Measurements from ENCODE around the gene GNG5.
"Not testable (repeated sequence)": the region's sequence is repeated elsewhere in the genome, so short reads cannot be mapped to it uniquely, and the experiment has no call there.

Gene GNG5

DNA sequence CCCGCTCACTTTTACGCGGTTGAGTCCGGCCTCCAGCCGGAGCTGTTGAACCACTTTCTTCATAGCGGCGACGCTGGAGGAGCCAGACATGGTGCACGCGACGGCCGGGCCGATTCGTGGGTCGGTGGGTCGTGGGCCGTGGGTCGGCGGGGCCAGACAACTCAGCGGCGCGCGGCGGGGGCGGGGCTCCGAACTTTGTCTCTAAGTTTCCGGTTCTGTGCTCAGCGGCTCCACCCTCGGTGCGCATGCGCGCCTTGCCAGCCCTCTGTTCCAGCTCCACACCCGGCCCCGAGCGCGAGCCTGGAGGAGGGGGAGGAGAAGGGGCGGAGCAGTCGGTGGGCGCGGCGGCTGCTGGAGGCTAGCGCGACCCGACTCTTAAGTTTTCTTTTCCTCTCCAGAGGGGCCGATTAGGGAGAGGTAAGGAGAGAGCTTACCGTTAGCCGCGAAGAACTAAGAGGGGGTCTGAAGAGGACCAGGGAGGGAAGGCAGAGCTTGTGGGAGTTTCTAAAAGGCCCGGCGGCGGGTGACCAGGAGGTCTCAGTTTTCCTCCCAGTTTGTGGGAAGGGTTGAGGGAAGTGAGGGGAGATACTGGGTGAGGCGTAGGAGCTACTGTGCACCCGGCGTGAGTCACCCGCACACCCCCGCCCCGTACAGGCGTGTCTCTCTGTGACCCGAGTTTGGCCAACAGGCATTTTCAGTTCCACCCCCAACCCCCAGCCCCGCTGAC, at the start of gene GNG5, which contains the start of gene SPATA1:
Gene GNG5, minus strand, starts transcription at position 580 of the 727 bp plus-strand sequence. Its CDS starts 490 bp downstream, at position 90.
Gene SPATA1, plus strand, starts transcription at position 385 of the 727 bp plus-strand sequence. CDS start 9,974 bp downstream, outside the sequence.
- DNase-seq (ENCODE audit: low spot score): peak; percentile 96

DNA sequence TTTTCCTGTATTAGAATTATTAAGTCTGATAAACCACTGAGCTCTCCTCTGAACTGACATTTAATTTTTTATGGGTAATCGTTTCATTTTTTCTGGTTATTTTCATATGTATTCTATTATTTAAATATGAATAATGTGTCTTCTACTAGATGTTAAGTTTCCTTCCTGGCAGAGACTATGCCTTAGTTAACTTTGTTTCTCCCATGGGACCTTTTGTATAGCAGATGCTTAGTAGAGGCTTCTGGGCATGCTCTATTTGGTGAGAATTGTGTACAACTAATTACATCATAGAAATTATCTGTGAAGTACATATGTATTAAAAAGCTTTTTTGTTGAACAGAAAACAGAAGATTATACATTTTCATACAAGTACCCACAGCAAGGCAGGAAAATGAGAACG, 44.4 kb upstream of the GNG5 start:
- DNase-seq (ENCODE audit: low spot score): no peak

DNA sequence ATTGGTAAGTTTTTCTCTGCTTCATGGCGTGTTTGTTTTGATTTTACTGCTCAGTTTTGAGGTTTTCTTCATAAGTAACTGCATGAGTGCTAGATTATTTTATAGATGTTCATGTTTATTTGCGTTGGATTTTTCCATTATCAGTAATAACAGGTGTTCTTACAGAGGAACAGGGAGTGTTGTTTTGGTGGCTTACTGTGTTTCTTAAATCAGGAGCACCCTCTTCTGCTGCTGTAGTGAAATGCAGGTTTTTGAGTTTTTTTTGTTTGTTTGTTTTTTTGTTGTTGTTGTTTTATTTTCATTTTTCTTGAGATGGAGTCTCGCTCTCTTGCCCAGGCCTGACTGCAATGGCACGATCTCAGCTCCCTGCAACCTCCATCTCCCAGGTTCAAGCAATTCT, 35.3 kb upstream of the GNG5 start:
- no peak for DNase-seq (ENCODE audit: low spot score)

DNA sequence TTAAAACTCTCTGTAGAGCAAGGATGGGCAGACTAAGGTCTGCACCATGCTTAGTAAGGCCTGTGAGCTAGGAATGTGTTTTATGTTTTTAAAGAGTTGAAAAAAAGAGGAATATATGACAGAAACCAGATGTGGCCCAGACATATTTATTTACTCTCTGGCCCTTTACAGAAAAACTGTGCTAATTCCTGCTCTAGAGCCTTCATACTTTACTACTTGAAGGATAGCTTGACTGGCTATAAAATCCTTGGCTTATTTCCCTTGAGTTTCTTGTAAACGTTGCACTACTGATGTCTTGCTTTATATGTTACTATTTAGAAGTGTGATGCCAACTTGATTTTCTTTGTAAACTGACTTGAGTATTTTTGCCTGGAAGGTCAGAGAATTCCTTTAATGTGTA, 34.4 kb upstream of the GNG5 start:
- no peak for DNase-seq (ENCODE audit: low spot score)

DNA sequence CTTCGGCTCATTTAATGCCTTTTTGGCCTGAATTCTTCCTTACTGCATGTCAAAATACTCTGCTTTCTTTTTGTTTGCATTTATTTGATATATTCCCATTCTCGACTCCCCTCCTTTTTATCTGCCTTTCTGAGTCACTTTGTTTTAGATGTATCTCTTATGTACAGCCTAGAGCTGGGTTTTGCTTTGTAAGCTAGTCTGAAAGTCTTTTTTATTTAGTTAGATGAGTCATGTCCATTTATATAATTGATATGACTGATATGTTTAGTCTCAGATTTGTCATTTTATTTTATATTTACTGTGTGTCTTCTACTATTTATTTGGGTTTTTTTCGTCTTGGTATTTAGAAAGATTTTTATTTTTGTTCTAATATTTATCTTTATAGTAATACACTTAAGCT, 33.6 kb upstream of the GNG5 start:
- DNase-seq (ENCODE audit: low spot score): no peak

DNA sequence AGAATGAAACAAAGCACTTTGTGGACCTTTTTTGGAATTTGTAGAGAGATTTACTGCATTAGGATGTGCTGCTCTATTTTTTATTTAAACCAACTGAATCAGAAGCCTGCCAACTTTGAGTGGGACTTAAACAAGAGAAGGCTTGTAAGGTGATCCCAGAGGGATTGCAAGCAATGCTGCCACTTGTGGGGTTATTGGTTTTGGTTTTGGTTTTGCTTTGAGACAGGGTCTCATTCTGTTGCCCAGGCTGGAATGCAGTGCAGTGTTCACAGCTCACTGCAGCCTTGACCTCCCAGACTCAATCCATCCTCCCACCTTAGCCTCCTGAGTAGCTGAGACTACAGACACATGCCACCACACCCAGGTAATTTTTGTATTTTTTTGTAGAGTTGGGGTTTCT, 32.2 kb upstream of the GNG5 start:
- DNase-seq (ENCODE audit: low spot score): no peak

DNA sequence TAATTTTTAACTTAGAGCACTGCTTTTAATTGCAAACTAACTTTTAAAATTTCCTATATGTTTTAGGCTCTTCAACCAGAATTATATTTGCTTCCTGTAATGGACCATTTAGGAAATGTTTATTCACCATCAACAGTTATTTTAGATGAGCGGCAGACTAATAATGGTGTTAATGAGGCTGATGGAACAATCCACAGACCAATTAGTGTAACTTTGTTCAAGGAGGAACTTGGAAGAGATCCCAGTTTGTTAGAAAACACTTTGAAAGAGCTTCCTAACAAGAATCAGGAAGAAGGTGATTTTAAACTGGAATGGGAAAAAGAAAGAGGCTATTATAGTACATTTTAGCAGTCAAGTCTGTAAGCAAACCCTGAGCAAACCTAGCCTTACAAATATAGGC, 19.4 kb upstream of the GNG5 start:
- no peak for DNase-seq (ENCODE audit: low spot score)

DNA sequence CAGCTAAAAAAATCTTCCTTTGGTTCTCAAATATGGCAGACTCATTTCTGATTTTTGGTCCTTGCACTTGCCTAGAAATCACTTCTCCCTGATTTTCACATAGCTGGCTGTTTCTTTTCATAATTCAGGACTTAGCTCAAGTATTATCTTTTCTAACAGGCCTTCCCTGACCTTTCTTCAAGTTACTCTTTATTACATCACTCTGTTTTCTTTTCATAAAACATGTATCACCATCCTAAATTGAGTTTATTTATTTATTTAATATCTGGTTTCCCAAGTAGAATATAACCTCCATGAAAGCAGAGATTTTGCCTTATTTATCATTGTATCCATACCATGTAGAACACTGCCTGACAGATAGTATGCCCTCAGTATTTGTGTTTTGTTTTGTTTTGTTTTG, 18.2 kb upstream of the GNG5 start:
- no peak for DNase-seq (ENCODE audit: low spot score)

DNA sequence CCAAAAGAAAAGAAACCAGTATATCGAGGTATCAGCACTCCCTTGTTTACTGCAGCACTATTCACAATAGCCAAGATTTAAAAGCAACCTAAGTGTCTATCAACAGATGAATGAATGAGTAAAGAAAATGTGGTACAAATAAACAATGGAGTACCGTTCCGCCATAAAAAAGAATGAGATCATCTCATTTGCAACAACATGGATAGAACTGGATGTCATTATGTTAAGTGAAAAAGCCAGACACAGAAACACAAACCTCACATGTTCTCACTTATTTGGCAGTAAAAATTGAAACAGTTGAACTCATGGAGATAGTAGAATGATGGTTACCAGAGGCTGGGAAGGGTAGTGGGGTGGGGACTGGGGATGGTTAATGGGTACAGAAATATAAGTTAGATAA, 4.3 kb upstream of the GNG5 start:
- DNase-seq (ENCODE audit: low spot score): no peak

DNA sequence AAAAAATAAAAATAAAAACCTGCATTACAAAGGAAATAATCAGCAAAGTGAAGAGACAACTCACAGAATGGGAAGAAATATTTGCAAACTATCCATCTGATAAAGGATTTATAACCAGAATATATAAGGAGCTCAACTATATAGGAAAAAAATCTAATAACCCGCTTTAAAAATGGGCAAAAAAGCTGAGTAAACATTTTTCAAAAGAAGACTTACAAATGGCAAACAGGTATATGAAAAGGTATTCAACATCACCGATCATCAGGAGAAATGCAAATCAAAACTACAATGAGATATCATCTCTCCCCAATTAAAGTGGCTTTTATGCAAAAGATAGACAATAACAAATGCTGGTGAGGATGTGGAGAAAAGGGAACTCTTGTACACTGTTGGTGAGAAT, 3.8 kb upstream of the GNG5 start:
- DNase-seq (ENCODE audit: low spot score): no peak

DNA sequence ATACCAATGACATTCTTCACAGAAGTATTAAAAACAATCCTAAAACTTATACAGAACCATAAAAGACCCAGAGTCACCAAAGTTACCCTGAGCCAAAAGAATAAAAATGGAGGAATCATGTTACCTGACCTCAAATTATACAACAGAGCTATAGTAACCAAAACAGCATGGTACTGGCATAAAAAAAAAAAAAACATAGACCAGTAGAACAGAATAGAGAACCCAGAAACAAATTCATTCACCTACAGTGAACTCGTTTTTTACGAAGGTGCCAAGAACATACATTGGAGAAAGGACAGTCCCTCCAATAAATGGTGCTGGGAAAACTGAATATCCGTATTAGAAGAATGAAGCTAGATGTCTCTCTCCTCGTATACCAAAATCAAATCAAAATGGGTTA, 2.6 kb upstream of the GNG5 start:
- no peak for DNase-seq (ENCODE audit: low spot score)

DNA sequence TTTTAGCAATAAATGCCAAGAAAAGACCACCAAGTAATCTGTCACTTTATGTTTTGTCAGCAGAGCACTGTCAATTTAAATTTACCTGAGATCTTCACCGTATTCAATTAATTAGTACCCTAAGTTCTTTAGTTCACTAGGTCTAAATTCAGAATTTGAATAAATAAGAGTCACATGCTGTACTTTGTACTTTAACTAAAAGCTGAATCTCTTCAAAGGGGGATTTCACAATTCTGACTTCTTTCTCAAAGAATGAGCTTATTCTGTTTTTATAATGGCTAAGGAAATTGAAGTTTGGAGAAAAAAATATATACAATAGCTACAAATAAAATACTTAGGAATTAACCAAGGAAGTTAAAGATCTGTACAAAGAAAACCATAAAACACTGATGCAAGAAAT, 2.1 kb upstream of the GNG5 start:
- DNase-seq (ENCODE audit: low spot score): no peak

DNA sequence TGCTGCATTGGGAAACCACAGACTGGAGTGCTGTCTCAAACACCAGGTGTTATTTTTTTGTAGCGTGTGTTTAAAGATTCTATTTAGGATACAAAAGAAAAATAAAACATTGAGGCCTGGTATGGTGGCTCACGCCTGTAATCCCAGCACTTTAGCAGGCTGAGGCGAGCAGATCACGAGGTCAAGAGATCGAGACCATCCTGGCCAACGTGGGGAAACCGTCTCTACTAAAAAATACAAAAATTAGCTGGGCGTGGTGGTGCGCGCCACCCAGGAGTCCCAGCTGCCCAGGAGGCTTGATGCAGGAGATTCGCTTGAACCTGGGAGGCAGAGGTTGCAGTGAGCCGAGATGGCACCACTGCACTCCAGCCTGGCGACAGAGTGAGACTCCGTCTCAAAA, 1.5 kb upstream of the GNG5 start:
- not testable (repeated sequence) for DNase-seq (ENCODE audit: low spot score)

DNA sequence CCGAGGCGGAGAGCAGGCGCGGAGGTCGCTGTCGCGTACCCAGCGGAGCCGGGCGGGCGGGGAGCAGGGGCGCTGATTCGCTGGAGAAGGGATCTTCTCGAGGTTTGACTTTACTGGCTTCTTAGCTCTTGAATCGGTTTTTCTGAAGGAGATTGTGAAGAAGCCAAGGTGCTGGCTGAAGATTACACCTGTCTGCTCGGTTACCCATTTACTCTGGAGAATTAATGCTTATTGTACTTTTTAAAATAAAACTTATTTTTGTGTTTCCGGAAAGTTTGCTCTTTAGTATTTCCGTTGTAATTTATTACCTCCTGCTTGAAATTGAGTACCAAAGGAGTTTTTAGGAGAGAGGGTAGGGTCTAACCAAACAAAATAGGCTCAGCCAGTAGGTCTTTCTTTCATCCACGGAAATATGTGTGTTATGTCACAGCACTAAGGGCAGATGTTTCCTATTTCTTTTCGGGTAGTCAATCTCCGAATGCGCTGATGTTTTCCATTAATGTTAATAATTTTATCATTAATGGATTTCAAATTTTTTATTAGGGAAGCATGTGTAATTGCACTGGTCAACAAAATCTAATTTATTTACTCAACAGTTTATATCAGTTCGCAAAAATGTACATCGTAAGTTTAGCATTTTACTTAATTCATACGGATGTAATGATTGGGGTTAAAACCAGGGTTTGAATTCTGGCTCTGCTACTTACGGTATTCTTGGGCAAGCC, 510 bp upstream of the GNG5 start:
- DNase-seq (ENCODE audit: low spot score): peak; percentile 10

DNA sequence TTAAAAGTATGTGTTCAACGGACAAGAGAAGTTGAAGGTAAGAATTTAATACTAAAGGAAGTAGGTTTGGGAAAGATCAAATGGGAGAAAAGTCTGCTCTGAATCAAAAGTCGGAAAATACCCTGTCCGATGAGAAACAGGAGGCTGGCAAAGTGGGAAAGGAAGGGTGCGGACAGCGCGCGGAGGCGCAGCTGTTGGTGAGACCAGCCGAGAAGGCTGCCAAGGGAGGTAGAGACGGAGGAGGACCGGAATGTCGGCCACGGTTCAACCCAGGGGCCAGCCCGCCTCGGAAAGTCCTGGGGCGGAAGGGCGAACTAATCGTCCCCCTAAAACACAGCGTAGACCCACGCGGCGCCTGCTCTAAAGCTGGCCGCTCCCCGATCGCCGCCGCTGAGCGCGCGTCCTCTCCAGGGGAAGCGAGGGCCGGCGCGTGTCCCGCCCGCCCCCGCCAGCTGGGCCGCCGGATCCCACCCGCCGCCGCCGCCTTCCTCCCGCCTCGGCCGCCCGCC, 834 bp downstream of the GNG5 start:
- DNase-seq (ENCODE audit: low spot score): peak; percentile 46

DNA sequence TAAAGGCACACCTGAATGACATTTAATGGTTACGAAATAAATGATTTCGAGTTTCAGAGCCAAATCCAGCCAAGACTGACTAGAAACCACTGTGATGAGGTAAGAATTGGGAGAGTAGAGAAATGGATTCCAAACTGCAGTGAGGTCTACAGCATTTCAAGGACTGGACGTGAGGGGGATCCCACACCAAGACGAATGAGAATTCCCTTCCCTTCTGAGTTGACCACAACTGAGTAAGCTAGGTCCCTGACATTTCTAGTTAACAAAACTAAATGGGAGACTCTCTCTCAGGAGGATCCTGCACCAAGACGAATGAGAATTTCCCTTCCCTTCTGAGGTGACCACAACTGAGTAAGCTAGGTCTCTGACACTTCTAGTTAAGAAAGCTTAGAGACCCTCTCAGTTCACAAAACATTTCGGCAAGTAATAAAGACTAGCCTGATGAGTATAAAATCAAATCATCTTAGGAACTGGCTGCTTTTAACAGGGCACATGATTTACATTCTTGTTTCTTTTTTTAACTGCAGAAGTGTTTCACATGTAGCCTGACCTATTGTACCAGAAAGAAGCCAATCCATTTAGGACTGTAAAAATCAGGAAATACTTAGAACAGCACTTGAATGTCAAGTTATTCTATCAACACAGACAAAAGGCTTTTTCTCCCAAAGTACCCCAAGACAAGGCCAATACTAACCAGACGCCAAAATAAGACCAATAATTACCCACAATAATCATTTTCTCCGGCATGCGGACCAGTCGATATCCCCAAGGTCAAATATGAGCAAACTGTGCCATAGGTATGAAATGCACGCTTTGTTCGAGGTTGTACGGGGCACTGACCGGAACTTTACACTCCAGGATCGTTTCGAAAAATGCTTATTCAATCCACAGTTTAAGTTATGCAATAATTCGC, 1.5 kb downstream of the GNG5 start:
- peak; percentile 15 for DNase-seq (ENCODE audit: low spot score)

DNA sequence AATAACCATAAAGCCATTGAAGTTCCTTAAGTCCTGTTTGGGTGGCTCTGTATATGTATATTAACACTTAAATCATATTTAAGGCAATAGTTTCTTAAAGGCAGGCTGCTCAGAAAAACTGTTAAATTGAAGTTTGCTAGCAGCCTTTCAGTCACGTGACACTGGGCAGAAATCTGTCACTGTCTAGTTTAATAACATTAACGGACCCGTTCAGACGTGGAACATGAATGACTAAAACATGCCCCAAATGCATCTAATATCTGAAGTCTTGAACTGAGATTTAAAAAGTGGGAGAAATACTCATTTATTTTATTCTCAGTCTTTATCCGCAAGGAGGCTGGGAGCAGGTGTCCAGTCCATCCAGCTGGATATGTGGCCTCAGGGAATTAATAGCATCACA, 3.5 kb downstream of the GNG5 start:
- DNase-seq (ENCODE audit: low spot score): no peak

DNA sequence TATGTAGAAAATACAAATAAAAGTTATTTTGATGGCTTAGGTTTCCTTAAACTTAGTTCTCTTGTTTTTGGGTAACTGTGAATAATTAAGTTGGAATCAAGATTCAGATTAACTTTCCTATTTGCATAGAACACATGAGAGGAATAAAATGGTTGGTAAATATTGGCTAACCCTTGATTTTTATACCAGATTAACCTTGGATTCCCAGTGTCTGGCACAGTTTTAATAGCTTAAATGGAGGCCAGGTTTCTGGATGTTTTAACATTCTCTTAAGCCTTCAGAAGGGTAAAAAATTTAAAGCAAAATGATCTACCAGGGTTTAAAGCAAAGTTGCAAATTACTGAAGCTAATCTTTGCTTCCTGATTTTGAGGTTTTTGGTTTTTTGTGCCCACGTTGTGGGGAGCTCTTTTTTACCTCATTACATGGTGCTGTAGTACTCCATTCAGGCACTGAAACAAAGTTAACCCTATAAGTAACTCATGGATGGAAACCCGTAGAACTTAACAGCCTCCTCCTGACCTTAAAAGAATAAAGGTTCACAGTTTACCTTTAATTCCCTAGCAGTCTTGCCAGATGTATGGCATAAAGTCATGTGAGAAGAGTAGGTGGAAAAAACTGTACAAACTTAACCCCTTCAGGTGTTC, 8.6 kb downstream of the GNG5 start:
- no peak for DNase-seq (ENCODE audit: low spot score)

DNA sequence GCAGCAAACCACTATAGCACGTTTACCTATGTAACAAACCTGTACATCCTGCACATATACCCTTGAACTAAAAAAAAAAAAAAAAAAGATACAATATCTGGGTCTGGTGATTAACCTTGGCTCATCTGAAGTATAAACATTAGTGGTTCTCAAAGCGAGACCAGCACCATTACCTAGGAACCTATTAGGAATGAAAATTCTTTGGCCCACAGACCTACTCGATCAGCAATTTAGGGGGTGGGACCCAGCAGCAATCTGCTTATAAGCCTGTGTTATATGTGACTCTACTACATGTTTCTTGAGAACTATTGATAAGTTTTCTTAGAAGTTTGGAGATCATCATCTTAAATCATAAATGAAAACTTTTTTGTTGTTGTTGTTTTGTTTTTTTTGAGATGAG, 9.9 kb downstream of the GNG5 start:
- DNase-seq (ENCODE audit: low spot score): no peak

DNA sequence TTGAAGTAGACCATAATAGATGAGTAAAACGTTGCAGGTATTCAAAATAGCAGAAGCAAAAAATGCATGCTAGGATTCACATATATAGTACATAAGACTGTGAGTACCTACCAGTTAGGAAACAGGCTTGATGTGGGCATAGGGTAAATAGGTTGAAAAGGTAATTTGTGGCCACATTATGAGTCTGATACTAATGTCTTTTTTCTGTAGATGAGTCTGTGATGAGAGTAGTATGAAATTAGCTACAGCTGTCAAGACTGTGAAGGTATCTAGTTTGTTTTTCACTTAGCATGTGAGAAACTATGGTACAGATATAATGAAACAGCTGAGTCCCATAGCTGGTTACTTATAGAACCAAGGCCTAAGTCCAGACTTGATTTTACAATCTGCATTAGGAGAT, 12.6 kb downstream of the GNG5 start:
- no peak for DNase-seq (ENCODE audit: low spot score)

DNA sequence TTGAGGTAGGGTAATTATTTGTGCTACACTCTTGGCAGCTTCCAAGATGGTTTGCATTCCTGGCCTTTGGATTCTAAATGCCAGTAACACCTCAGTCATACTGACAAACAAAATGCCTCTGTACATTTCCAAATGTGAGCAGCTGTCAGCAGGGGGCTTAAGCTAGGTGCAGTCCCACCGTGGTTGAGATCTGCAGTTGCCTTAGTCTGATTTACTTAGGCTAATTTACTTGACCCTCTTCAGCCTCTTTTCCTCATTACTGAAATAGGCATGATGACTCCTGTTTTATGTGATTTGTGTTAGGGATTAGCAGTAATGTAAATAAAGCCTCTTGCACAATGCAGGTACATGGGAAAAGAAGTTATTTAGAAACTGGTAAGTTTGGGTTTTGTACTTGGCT, 13.7 kb downstream of the GNG5 start:
- no peak for DNase-seq (ENCODE audit: low spot score)

DNA sequence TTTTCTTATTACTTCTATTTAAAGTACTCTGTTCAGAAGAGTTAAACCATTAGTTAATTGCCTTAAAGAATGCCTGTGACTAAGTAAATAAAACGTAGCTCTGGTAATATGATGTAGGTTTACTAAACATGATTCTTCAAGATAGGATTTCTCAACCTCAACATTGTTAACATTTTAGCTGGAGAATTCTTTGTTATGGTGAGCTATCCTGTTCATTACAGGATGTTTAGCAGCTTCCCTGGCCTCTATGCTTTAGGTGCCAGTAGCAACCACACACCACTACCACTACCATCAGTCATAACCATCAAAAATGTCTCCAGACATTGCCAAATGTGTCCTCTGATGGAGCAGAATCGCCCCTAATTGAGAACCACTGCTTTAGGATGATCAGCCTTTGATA, 16.6 kb downstream of the GNG5 start:
- DNase-seq (ENCODE audit: low spot score): no peak

Measured in pons (tissue), 1 donor.